GM21360 (cell line): ENCODE results near the gene PGC.
A peak's percentile ranks its signal among the peaks of the same experiment; 100 is the strongest.

Experiments used
- ATAC-seq: cut with Tn5 transposase; IDR thresholded peaks from one replicate; pipeline ENCODE4 v1.9.1; 2021; ENCODE audit warnings: mild to moderate bottlenecking, moderate library complexity; ENCODE audit not compliant: unreplicated experiment

PGC gene

GRCh38 chr6:41747256-41748101, at the start of gene PGC:
PGC (minus strand) TSS chr6:41747397; CDS start chr6:41747334, 63 bp downstream.
- no peak for ATAC-seq

GRCh38 chr6:41796474-41796873, 49.3 kb upstream of the PGC start:
- no peak for ATAC-seq

- no peak for ATAC-seq
Measured at GRCh38 chr6:41791984-41792383, 44.8 kb upstream of the PGC start.

GRCh38 chr6:41791305-41791704, 44.1 kb upstream of the PGC start:
- ATAC-seq, result no peak

- no peak for ATAC-seq
Measured at GRCh38 chr6:41790045-41790444, 42.8 kb upstream of the PGC start.

- no peak for ATAC-seq
Measured at GRCh38 chr6:41789390-41789724, 42.2 kb upstream of the PGC start.

GRCh38 chr6:41787219-41787917, 40.2 kb upstream of the PGC start, which contains the start of gene TOMM6:
TOMM6 (plus strand) TSS chr6:41787694; CDS start chr6:41787698, 4 bp downstream.
- ATAC-seq, result peak; percentile 77

- ATAC-seq, result peak; percentile 55
Measured at GRCh38 chr6:41786451-41787218, 39.4 kb upstream of the PGC start.

- no peak for ATAC-seq
Measured at GRCh38 chr6:41785689-41786450, 38.7 kb upstream of the PGC start.

- no peak for ATAC-seq
Measured at GRCh38 chr6:41785254-41785653, 38.1 kb upstream of the PGC start.

GRCh38 chr6:41784581-41785171, 37.5 kb upstream of the PGC start:
- ATAC-seq, result no peak

GRCh38 chr6:41783106-41783780, 36.0 kb upstream of the PGC start:
- ATAC-seq, result no peak

- no peak for ATAC-seq
Measured at GRCh38 chr6:41781366-41781730, 34.2 kb upstream of the PGC start.

GRCh38 chr6:41780551-41781365, 33.6 kb upstream of the PGC start, which contains the start of gene PRICKLE4:
PRICKLE4 (plus strand) TSS chr6:41780782; CDS start chr6:41783474, 2,692 bp downstream.
- no peak for ATAC-seq

- peak; percentile 89 for ATAC-seq
Measured at GRCh38 chr6:41779788-41780550, 32.8 kb upstream of the PGC start, which contains the start of gene FRS3. FRS3 (minus strand) TSS chr6:41779900; CDS start chr6:41776987, 2,913 bp downstream.

GRCh38 chr6:41779336-41779735, 32.1 kb upstream of the PGC start:
- no peak for ATAC-seq

GRCh38 chr6:41778895-41779294, 31.7 kb upstream of the PGC start:
- no peak for ATAC-seq
